ENCODE results near the gene WDR19.
"Not testable (repeated sequence)": the region's sequence is repeated elsewhere in the genome, so short reads cannot be mapped to it uniquely, and the experiment has no call there.

Gene WDR19

GRCh38 chr4:39274503-39274902 is 92.2 kb downstream of the WDR19 start:
- H3K4me3 ChIP-seq (replicated peaks in 1 of 2; ENCODE audit: low read depth in 2 of 2, low read length in 2 of 2), result no peak overlapping the region
- no peak for DNase-seq (ENCODE audit: low read depth in 2 of 2)
- TF ChIP-seq, protein P1, sequence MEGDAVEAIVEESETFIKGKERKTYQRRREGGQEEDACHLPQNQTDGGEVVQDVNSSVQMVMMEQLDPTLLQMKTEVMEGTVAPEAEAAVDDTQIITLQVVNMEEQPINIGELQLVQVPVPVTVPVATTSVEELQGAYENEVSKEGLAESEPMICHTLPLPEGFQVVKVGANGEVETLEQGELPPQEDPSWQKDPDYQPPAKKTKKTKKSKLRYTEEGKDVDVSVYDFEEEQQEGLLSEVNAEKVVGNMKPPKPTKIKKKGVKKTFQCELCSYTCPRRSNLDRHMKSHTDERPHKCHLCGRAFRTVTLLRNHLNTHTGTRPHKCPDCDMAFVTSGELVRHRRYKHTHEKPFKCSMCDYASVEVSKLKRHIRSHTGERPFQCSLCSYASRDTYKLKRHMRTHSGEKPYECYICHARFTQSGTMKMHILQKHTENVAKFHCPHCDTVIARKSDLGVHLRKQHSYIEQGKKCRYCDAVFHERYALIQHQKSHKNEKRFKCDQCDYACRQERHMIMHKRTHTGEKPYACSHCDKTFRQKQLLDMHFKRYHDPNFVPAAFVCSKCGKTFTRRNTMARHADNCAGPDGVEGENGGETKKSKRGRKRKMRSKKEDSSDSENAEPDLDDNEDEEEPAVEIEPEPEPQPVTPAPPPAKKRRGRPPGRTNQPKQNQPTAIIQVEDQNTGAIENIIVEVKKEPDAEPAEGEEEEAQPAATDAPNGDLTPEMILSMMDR (IDR thresholded peaks at IDR 0.05; ENCODE audit: low read depth, low read length), result no peak

- not testable (repeated sequence) for H3K4me3 ChIP-seq (replicated peaks in 1 of 2; ENCODE audit: low read depth in 2 of 2, low read length in 2 of 2); DNase-seq (ENCODE audit: low read depth in 2 of 2)
Observed at GRCh38 chr4:39277661-39278060, 95.3 kb downstream of the WDR19 start.

GRCh38 chr4:39278476-39278875 is 96.1 kb downstream of the WDR19 start:
- DNase-seq (ENCODE audit: low read depth in 2 of 2), result no peak
- TF ChIP-seq, protein P1 (IDR thresholded peaks at IDR 0.05; ENCODE audit: low read depth, low read length), result no peak
- H3K4me3 ChIP-seq (replicated peaks in 1 of 2; ENCODE audit: low read depth in 2 of 2, low read length in 2 of 2), result no peak overlapping the region

GRCh38 chr4:39279416-39279815 is 97.1 kb downstream of the WDR19 start:
- TF ChIP-seq, protein P1 (IDR thresholded peaks at IDR 0.05; ENCODE audit: low read depth, low read length), result no peak
- no peak overlapping the region for H3K4me3 ChIP-seq (replicated peaks in 1 of 2; ENCODE audit: low read depth in 2 of 2, low read length in 2 of 2)
- no peak for DNase-seq (ENCODE audit: low read depth in 2 of 2)

- no peak overlapping the region for H3K4me3 ChIP-seq (replicated peaks in 1 of 2; ENCODE audit: low read depth in 2 of 2, low read length in 2 of 2)
- TF ChIP-seq, protein P1 (IDR thresholded peaks at IDR 0.05; ENCODE audit: low read depth, low read length), result no peak
- no peak for DNase-seq (ENCODE audit: low read depth in 2 of 2)
Observed at GRCh38 chr4:39280770-39281169, 98.4 kb downstream of the WDR19 start.

DNA sequence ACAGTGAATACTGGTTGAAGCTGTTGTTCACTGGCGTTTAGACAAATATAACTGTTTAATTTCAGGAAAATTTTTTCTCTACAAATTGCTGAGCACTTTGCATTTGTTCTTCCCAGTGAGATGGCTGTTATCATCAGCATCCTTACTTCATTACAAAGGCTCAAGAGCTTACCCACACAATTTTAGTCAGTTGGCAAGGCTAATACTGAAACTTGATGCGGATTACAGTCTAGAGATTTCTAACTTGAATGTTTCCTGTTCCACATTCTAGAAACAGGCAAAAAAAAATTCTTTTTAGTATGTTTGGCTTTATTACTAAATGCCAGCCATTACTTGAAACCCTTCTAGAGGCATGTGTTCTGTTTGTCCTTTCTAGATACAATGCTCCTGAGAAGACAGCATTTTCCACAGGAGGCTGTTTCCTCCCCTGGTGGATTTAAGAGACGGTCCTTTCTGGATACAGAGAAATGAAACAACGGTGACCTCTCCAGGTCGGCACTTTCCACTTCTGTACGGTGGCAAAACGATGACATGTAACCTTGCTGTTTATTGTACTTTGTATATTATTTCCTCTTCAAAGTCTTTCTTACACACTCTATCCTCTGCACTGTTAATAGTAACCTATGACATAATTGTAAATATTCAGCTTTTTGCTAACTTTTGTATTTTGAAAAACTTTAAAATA is 102.9 kb downstream of the WDR19 start:
- no peak overlapping the region for H3K4me3 ChIP-seq (replicated peaks in 1 of 2; ENCODE audit: low read depth in 2 of 2, low read length in 2 of 2)
- DNase-seq (ENCODE audit: low read depth in 2 of 2), result no peak
- TF ChIP-seq, protein P1 (IDR thresholded peaks at IDR 0.05; ENCODE audit: low read depth, low read length), result no peak

DNA sequence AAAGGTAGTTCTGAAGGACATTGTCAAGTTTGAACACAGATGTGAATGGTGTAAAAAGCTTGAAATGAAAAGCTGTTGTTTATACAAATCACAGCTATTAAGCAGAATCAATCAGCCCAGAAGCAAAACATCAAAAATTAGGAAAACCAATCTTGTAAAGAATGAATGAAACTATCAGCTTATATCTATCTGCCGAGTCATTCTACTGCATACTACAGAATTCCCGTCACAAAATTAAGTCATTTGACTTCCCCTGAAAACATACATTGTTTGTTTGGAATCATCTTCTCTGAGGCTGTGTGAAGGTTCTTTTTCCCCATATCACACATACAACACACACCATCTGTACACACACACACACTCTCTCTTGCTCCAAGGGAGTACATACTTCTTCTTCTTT is 103.5 kb downstream of the WDR19 start:
- no peak overlapping the region for H3K4me3 ChIP-seq (replicated peaks in 1 of 2; ENCODE audit: low read depth in 2 of 2, low read length in 2 of 2)
- TF ChIP-seq, protein P1 (IDR thresholded peaks at IDR 0.05; ENCODE audit: low read depth, low read length), result no peak
- DNase-seq (ENCODE audit: low read depth in 2 of 2), result no peak

Measured in cardiac fibroblast (primary cell).